Endothelial cell of umbilical vein (primary cell): ENCODE results near the gene LMO7. TPM values are rescaled to one million over a fixed set of nuclear protein-coding genes. Genes with fewer than 3 reads are reported as not detected.

Experiments used
- BruUV-seq: library from RNA; stranded (reverse); fragments of 400-500 nt; replicated peaks from 2 replicates; lab custom pipeline; 2021; lab: Mats Ljungman, UMichigan
- CTCF ChIA-PET: fragments of 300-600, 350-600 bp; sonication (Branson Sonifier 250); formaldehyde crosslinking; loops from one replicate; lab custom pipeline; 2021; ENCODE audit warnings: antibody characterized with exemption, inconsistent platforms; lab: Charles Lee
- POLR2A ChIA-PET: fragments of 300-600, 350-600 bp; sonication (Branson Sonifier 250); formaldehyde crosslinking; loops from one replicate; lab custom pipeline; 2021; ENCODE audit warnings: antibody characterized with exemption, inconsistent platforms; lab: Charles Lee
- DNase-seq: peaks from one replicate; pipeline ENCODE4 v3.0.0-alpha.2; 2011; ENCODE audit warnings: low read depth, low spot score
- FAIRE-seq: peaks from 2 replicates; lab custom pipeline; 2011; peaks lifted over from hg19 to GRCh38; lab: Jason Lieb, UNC
- H2AFZ ChIP-seq: 2 replicates; pipeline ENCODE4 v1.6.0; 2012; ENCODE audit warnings: low read depth, low read length, control low read depth, inconsistent platforms
- H3K27ac ChIP-seq: 2 replicates; pipeline ENCODE4 v1.5.1; 2011; ENCODE audit warnings: low read depth, mild to moderate bottlenecking, control low read depth, low read length, moderate library complexity; ENCODE audit not compliant: insufficient read depth
- H3K27me3 ChIP-seq, 2 experiments: 2 replicates each; pipeline versions ENCODE4 v1.6.0 to v1.6.1; 2011; ENCODE audit warnings: low read length in 2 of 2, mixed read lengths in 1 of 2; ENCODE audit not compliant: control insufficient read depth in 2 of 2, insufficient read depth in 2 of 2
- H3K36me3 ChIP-seq, 2 experiments: 2 replicates in 1 of 2; 3 replicates in 1 of 2; pipeline ENCODE4 v1.5.1; 2011; ENCODE audit warnings: low read length in 2 of 2, mild to moderate bottlenecking in 1 of 2, moderate library complexity in 1 of 2; ENCODE audit not compliant: control insufficient read depth in 2 of 2, insufficient read depth in 2 of 2; ENCODE audit errors: extremely low read depth in 1 of 2
- H3K4me1 ChIP-seq: 3 replicates; pipeline ENCODE4 v1.5.1; 2011; ENCODE audit warnings: mild to moderate bottlenecking, low read length; ENCODE audit not compliant: control insufficient read depth, insufficient read depth; ENCODE audit errors: extremely low read depth
- H3K4me2 ChIP-seq: 2 replicates; pipeline ENCODE4 v1.6.1; 2011; ENCODE audit warnings: low read length, control low read depth, mixed read lengths; ENCODE audit not compliant: insufficient read depth
- H3K4me3 ChIP-seq, 3 experiments: fragments of 200-600 bp in 1 of 3; sonication (generic), shearing (Covaris generic) in 1 of 3; replicated peaks in 1 of 3; 2 replicates each; pipeline ENCODE4 v1.5.1; 2011 to 2016; ENCODE audit warnings: control low read depth in 3 of 3, low read length in 3 of 3, mild to moderate bottlenecking in 2 of 3, inconsistent platforms in 1 of 3, low read depth in 1 of 3, moderate library complexity in 1 of 3; ENCODE audit not compliant: insufficient read depth in 1 of 3
- H3K79me2 ChIP-seq: 2 replicates; pipeline ENCODE4 v1.6.0; 2012; ENCODE audit warnings: low read length, inconsistent platforms; ENCODE audit not compliant: control insufficient read depth, insufficient read depth
- H3K9ac ChIP-seq: replicated peaks from 2 replicates; pipeline ENCODE3; 2011; ENCODE audit warnings: low read length, control low read depth; ENCODE audit not compliant: insufficient read depth; ENCODE audit errors: extremely low read depth
- H3K9me1 ChIP-seq: replicated peaks from 3 replicates; pipeline ENCODE4 v1.6.0; 2011; ENCODE audit warnings: mild to moderate bottlenecking, low read length; ENCODE audit not compliant: control insufficient read depth, insufficient read depth; ENCODE audit errors: extremely low read depth
- H3K9me3 ChIP-seq: replicated peaks from 2 replicates; pipeline ENCODE4 v1.5.1; 2012; ENCODE audit warnings: low read length, inconsistent platforms; ENCODE audit not compliant: control insufficient read depth, insufficient read depth
- H4K20me1 ChIP-seq: replicated peaks from 2 replicates; pipeline ENCODE3; 2011; ENCODE audit warnings: mild to moderate bottlenecking, low read length; ENCODE audit not compliant: control insufficient read depth, insufficient read depth; ENCODE audit errors: extremely low read depth
- FOS ChIP-seq: IDR thresholded peaks from 2 replicates; pipeline ENCODE4 v1.6.1; 2011; ENCODE audit warnings: mild to moderate bottlenecking, low read length, moderate library complexity, borderline replicate concordance; ENCODE audit not compliant: insufficient read depth
- GATA2 ChIP-seq: IDR thresholded peaks from 2 replicates; pipeline ENCODE4 v1.7.0; 2011; ENCODE audit warnings: low read depth, mild to moderate bottlenecking, moderate library complexity, mixed read lengths, low read length; ENCODE audit not compliant: insufficient read length, insufficient read depth
- JUN ChIP-seq: IDR thresholded peaks from 2 replicates; pipeline ENCODE4 v1.6.1; 2011; ENCODE audit warnings: borderline replicate concordance, low read depth; ENCODE audit not compliant: insufficient read length, insufficient read depth
- MAX ChIP-seq: IDR thresholded peaks from 2 replicates; pipeline ENCODE4 v1.6.1; 2011; ENCODE audit not compliant: insufficient read depth, insufficient read length
- POLR2A ChIP-seq: IDR thresholded peaks from 2 replicates; pipeline ENCODE4 v1.6.1; 2012; ENCODE audit warnings: low read depth, mild to moderate bottlenecking, control low read depth, low read length
- POLR2AphosphoS5 ChIP-seq: IDR thresholded peaks from 2 replicates; pipeline ENCODE4 v1.6.1; 2012; ENCODE audit warnings: low read depth, mild to moderate bottlenecking, control low read depth, low read length, moderate library complexity; ENCODE audit not compliant: insufficient read depth
- dilution Hi-C: fragments of 300-500 bp; cut with MboI; formaldehyde crosslinking; loops from one replicate; pipeline ENCODE4 v1.15.0; 2019; ENCODE audit warnings: low sequenced_read_pairs; ENCODE audit not compliant: extremely low pct_ligation_motif_present
- intact Hi-C: fragments of 100-400 bp; cut with micrococcal nuclease; formaldehyde crosslinking; loops from one replicate; pipeline ENCODE4 v1.10.0; 2022
- polyA plus RNA-seq, 4 experiments: library from polyadenylated mRNA; depleted of rRNA in 3 of 4; stranded (reverse) in 3 of 4; unstranded in 1 of 4; fragments of >200 nt; gene quantifications; 2 replicates each; pipeline versions ENCODE4 v1.2.1 to v1.2.3, GENCODE V29; 2011 to 2012; ENCODE audit warnings: missing spikeins in 1 of 4
- total RNA-seq: library from RNA; stranded (reverse); gene quantifications from 2 replicates; pipeline ENCODE4 v1.2.3, GENCODE V29; 2021

The LMO7 gene
- total and polyA plus RNA-seq, 2 donors (not counting 3 experiments of a cell fraction or from before 2014, with no cell fraction given), result 10.5 to 21.1 TPM

GRCh38 chr13:75657111-75657510 is 21.0 kb downstream of the LMO7 start:
- Histone ChIP-seq H3K9ac (no peak overlapping the region), H3K27me3 (no peaks in the 10 kb centered on the region), H3K9me1 (no peaks in the 10 kb centered on the region), H3K9me3 (no peaks in the 10 kb centered on the region), H4K20me1 (no peaks in the 10 kb centered on the region), H3K4me1 (no peaks in the 10 kb centered on the region), H2AFZ (no peak overlapping the region), H3K4me2 (no peak overlapping the region), H3K27ac (no peak overlapping the region), H3K79me2 (peaks cover 2% of the 10 kb centered on the region), H3K36me3 (no peaks in the 10 kb centered on the region), H3K4me3 (no peak overlapping the region)
- no peak for FAIRE-seq
- BruUV-seq, result no TSS peak
- ChIA-PET CTCF (no interaction called here), POLR2A (no interaction called here)
- dilution Hi-C loops, result no loop called here
- no peak for DNase-seq
- TF ChIP-seq JUN (no peak), POLR2A (no peak), POLR2AphosphoS5 (no peak), GATA2 (no peak), MAX (no peak), FOS (no peak)
- intact Hi-C loops, result no loop called here

DNA sequence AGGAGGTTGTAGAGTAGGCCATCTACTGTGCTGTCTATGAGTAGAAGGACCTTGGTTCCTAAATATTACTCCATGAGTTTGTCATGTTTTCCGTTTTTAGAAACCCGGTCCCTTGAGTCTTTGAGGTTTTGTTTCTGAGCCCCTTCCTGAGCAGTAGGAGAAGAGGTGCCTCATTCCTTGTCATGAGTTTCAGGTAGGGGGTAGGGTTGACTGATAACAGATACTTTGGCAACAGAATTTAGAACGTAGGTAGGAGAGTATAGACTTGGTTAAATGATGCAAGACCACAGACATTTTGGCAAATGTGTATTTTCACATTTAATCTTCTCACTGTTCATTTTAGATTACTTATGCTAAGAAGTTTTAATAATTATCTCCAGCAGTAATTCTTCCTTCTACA is 24.6 kb downstream of the LMO7 start:
- Histone ChIP-seq H3K27me3 (no peaks in the 10 kb centered on the region), H3K9me1 (no peaks in the 10 kb centered on the region), H3K4me2 (no peak overlapping the region), H3K36me3 (no peaks in the 10 kb centered on the region), H3K9me3 (no peaks in the 10 kb centered on the region), H2AFZ (no peak overlapping the region), H3K27ac (no peak overlapping the region), H4K20me1 (no peaks in the 10 kb centered on the region), H3K79me2 (peaks cover 5% of the 10 kb centered on the region), H3K4me1 (no peaks in the 10 kb centered on the region), H3K9ac (no peak overlapping the region), H3K4me3 (no peak overlapping the region)
- no TSS peak for BruUV-seq
- no peak for TF ChIP-seq POLR2AphosphoS5
- ChIA-PET CTCF (no interaction called here), POLR2A (no interaction called here)
- FAIRE-seq (no peak), DNase-seq (no peak)
- dilution Hi-C loops (no loop called here), intact Hi-C loops (no loop called here)
